Skeletal muscle tissue (tissue), 4 donors: ENCODE results near the gene WDR55. TPM values are rescaled to one million over a fixed set of nuclear protein-coding genes. Genes with fewer than 3 reads are reported as not detected.
"Not testable (repeated sequence)": the region's sequence is repeated elsewhere in the genome, so short reads cannot be mapped to it uniquely, and the experiment has no call there.

Experiments
- H3K27ac ChIP-seq: one replicate; pipeline ENCODE4 v1.7.0; 2013; ENCODE audit warnings: mild to moderate bottlenecking, low read depth, low read length, inconsistent platforms
- H3K27me3 ChIP-seq, 3 donors: one replicate each; pipeline ENCODE4 v1.7.0; 2013; ENCODE audit warnings: low read length in 3 of 3; ENCODE audit not compliant: control insufficient read depth in 3 of 3, insufficient read depth in 3 of 3
- H3K36me3 ChIP-seq, 3 donors: one replicate each; pipeline ENCODE4 v1.7.0; 2013; ENCODE audit warnings: low read length in 3 of 3; ENCODE audit not compliant: control insufficient read depth in 3 of 3, insufficient read depth in 3 of 3
- H3K4me1 ChIP-seq, 3 donors: one replicate each; pipeline ENCODE4 v1.7.0; 2013; ENCODE audit warnings: low read length in 3 of 3, mild to moderate bottlenecking in 3 of 3; ENCODE audit not compliant: control insufficient read depth in 3 of 3, insufficient read depth in 3 of 3
- H3K4me3 ChIP-seq, 3 donors: one replicate each; pipeline ENCODE4 v1.7.0; 2013; ENCODE audit warnings: low read length in 3 of 3
- H3K9ac ChIP-seq, 3 donors: one replicate each; pipeline ENCODE4 v1.7.0; 2013; ENCODE audit warnings: low read length in 3 of 3, mild to moderate bottlenecking in 3 of 3, moderate library complexity in 2 of 3, low read depth in 1 of 3
- H3K9me3 ChIP-seq, 3 donors: one replicate each; pipeline ENCODE4 v1.7.0; 2013; ENCODE audit warnings: low read length in 3 of 3; ENCODE audit not compliant: control insufficient read depth in 3 of 3
- total RNA-seq: library from RNA; depleted of rRNA; stranded (reverse); fragments of >200 nt; gene quantifications from one replicate; pipeline ENCODE4 v1.2.3, GENCODE V29; 2014
- donor health status: Osteomylitis.

WDR55 gene
- 9.4 TPM for total RNA-seq

GRCh38 chr5:140664359-140665119 lies at the start of gene WDR55:
Gene WDR55 (plus strand): TSS chr5:140664904. CDS start chr5:140664913, 9 bp downstream.
- Histone ChIP-seq H3K4me3 (peak within 1 kb of the TSS; percentile 68 to 100 (median 97)), H3K27ac (peak within 1 kb of the TSS; percentile 78), H3K9ac (peak within 1 kb of the TSS; percentile 63 to 98 (median 95)), H3K4me1 (peaks cover 11 to 13% (median 13%) of the 10 kb centered on the region in 3 donors), H3K27me3 (no peaks in the 10 kb centered on the region), H3K9me3 (no peaks in the 10 kb centered on the region), H3K36me3 (peaks cover 47 to 58% (median 57%) of the 10 kb centered on the region in 3 donors)

GRCh38 chr5:140622301-140622700 lies 42.4 kb upstream of the WDR55 start:
- Histone ChIP-seq H3K27ac (no peak overlapping the region), H3K36me3 (no peaks in the 10 kb centered on the region), H3K4me3 (no peak overlapping the region), H3K9me3 (no peaks in the 10 kb centered on the region), H3K4me1 (no peaks in the 10 kb centered on the region), H3K9ac (no peak overlapping the region), H3K27me3 (no peaks in the 10 kb centered on the region)

- not testable (repeated sequence) for H3K36me3 ChIP-seq, H3K27ac ChIP-seq
These were observed 41.6 kb upstream of the WDR55 start for GRCh38 chr5:140623061-140623460.

GRCh38 chr5:140624886-140625285 lies 39.8 kb upstream of the WDR55 start:
- not testable (repeated sequence) for H3K9me3 ChIP-seq, H3K4me3 ChIP-seq, H3K36me3 ChIP-seq, H3K27me3 ChIP-seq, H3K9ac ChIP-seq, H3K27ac ChIP-seq, H3K4me1 ChIP-seq

More at GRCh38 chr5:140623061-140623460, 41.6 kb upstream of the WDR55 start:
- not testable (repeated sequence) for H3K4me1 ChIP-seq, H3K9ac ChIP-seq, H3K27me3 ChIP-seq, H3K4me3 ChIP-seq, H3K9me3 ChIP-seq

- Histone ChIP-seq H3K27me3 (no peaks in the 10 kb centered on the region), H3K9me3 (no peaks in the 10 kb centered on the region), H3K36me3 (no peaks in the 10 kb centered on the region), H3K4me1 (peaks cover 14 to 15% (median 14%) of the 10 kb centered on the region in 3 donors), H3K9ac (no peak overlapping the region), H3K4me3 (no peak overlapping the region), H3K27ac (no peak overlapping the region)
These were observed 36.7 kb upstream of the WDR55 start for GRCh38 chr5:140627972-140628371.

GRCh38 chr5:140628711-140629110 lies 36.0 kb upstream of the WDR55 start:
- Histone ChIP-seq H3K4me1 (peaks cover 19 to 20% (median 20%) of the 10 kb centered on the region in 3 donors), H3K27me3 (no peaks in the 10 kb centered on the region), H3K36me3 (no peaks in the 10 kb centered on the region), H3K9me3 (no peaks in the 10 kb centered on the region), H3K4me3 (no peak overlapping the region), H3K9ac (no peak overlapping the region), H3K27ac (no peak overlapping the region)

- no peaks in the 10 kb centered on the region for H3K9me3 ChIP-seq
- H3K27ac ChIP-seq, result peak overlapping the region; percentile 76
- peak overlapping the region; percentile 14 to 92 (median 36) for H3K4me3 ChIP-seq
- no peaks in the 10 kb centered on the region for H3K27me3 ChIP-seq
- peaks cover 19 to 20% (median 20%) of the 10 kb centered on the region in 3 donors for H3K4me1 ChIP-seq
- no peaks in the 10 kb centered on the region for H3K36me3 ChIP-seq
- H3K9ac ChIP-seq, result peak overlapping the region in 2 of 3 donors; percentile 27 to 50
These were observed 34.2 kb upstream of the WDR55 start for GRCh38 chr5:140630292-140631035.

- Histone ChIP-seq H3K36me3 (no peaks in the 10 kb centered on the region), H3K27ac (peak overlapping the region; percentile 76), H3K9ac (peak overlapping the region in 2 of 3 donors; percentile 27 to 90), H3K9me3 (no peaks in the 10 kb centered on the region), H3K27me3 (no peaks in the 10 kb centered on the region), H3K4me3 (peak overlapping the region; percentile 14 to 92 (median 85)), H3K4me1 (peaks cover 19 to 20% (median 20%) of the 10 kb centered on the region in 3 donors)
These were observed 33.7 kb upstream of the WDR55 start for GRCh38 chr5:140631036-140631417.

GRCh38 chr5:140631831-140632365 lies 32.8 kb upstream of the WDR55 start:
- Histone ChIP-seq H3K36me3 (no peaks in the 10 kb centered on the region), H3K9ac (peak overlapping the region; percentile 74 to 90 (median 86)), H3K4me1 (peaks cover 19 to 20% (median 20%) of the 10 kb centered on the region in 3 donors), H3K27ac (peak overlapping the region; percentile 76), H3K4me3 (peak overlapping the region; percentile 85 to 97 (median 92)), H3K27me3 (no peaks in the 10 kb centered on the region), H3K9me3 (no peaks in the 10 kb centered on the region)
